Left kidney (tissue), 2 donors: ENCODE data around the gene ELAVL2. TPM values are rescaled to one million over a fixed set of nuclear protein-coding genes. Genes with fewer than 3 reads are reported as not detected.

Experiments
- DNase-seq: peaks from one replicate; pipeline ENCODE4 v3.0.0-alpha.2; 2013
- polyA plus RNA-seq: library from polyadenylated mRNA; unstranded; fragments of 120-200 nt; gene quantifications from one replicate; pipeline ENCODE4 v1.2.1, GENCODE V29; 2013; ENCODE audit not compliant: insufficient read length

The ELAVL2 gene
- polyA plus RNA-seq, 1 donor = 5.0 TPM

DNA sequence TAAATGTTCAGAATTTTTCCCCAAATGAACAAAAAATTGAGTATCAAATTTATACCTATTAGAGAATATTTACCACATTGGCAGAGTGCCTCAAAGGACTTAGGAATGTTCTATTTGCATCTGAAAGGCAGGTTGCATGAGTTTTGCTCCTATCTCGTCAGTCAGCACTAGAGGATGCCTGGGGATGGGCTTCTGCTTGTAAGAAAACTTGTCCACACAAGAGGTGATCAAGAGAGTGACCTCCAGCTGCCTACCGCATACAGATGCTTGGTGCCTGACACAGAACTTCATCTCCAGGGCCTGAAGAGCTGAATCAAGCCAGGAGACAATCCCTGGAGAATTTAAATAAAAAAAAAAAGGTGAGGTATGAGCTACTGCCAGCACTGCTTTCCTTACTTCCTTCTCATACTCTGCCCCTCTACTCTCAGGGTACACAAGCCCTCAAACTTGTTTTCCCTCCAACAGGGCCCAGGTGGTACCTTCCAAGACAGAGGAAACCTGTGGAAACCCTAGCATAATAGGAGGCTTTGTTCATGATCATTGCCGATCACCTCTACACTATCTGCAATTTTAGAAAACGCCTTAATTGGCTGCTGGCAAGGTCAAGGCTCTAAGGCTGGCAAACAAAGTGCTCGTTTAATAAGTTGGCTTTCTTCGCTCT, 166.6 kb downstream of the ELAVL2 start:
- DNase-seq = no peak

GRCh38 chr9:23658376-23659258, 167.4 kb downstream of the ELAVL2 start:
- no peak for DNase-seq

GRCh38 chr9:23651051-23651450, 175.0 kb downstream of the ELAVL2 start:
- DNase-seq = no peak

- no peak for DNase-seq
Measured at GRCh38 chr9:23648651-23649050, 177.4 kb downstream of the ELAVL2 start.

- no peak for DNase-seq
Measured at GRCh38 chr9:23644896-23645295, 181.1 kb downstream of the ELAVL2 start.

- DNase-seq = no peak
Measured at GRCh38 chr9:23644326-23644725, 181.7 kb downstream of the ELAVL2 start.

- no peak for DNase-seq
Measured at GRCh38 chr9:23643656-23644258, 182.3 kb downstream of the ELAVL2 start.
